Neural cell (in vitro differentiated cells): Measurements from ENCODE around the gene MSANTD3.

Experiments used
- EP300 ChIP-seq: fragments of 450-650 bp; conservative IDR thresholded peaks from 2 replicates; pipeline ENCODE4 v1.6.1; 2014; ENCODE audit warnings: antibody characterized with exemption, mild to moderate bottlenecking, moderate library complexity; ENCODE audit not compliant: poor library complexity, severe bottlenecking
- MXI1 ChIP-seq: fragments of 450-650 bp; conservative IDR thresholded peaks from 2 replicates; pipeline ENCODE4 v1.6.1; 2014; ENCODE audit warnings: antibody characterized with exemption, mild to moderate bottlenecking; ENCODE audit not compliant: poor library complexity, severe bottlenecking
- TF ChIP-seq, protein P1 (sequence below): fragments of 450-650 bp; IDR thresholded peaks from 2 replicates; pipeline ENCODE4 v1.5.1; 2014; ENCODE audit warnings: antibody characterized with exemption, mild to moderate bottlenecking, moderate library complexity; ENCODE audit not compliant: poor library complexity, severe bottlenecking

GRCh38 chr9:100417815-100418214 lies 9.1 kb upstream of the MSANTD3 start:
- TF ChIP-seq, protein P1, sequence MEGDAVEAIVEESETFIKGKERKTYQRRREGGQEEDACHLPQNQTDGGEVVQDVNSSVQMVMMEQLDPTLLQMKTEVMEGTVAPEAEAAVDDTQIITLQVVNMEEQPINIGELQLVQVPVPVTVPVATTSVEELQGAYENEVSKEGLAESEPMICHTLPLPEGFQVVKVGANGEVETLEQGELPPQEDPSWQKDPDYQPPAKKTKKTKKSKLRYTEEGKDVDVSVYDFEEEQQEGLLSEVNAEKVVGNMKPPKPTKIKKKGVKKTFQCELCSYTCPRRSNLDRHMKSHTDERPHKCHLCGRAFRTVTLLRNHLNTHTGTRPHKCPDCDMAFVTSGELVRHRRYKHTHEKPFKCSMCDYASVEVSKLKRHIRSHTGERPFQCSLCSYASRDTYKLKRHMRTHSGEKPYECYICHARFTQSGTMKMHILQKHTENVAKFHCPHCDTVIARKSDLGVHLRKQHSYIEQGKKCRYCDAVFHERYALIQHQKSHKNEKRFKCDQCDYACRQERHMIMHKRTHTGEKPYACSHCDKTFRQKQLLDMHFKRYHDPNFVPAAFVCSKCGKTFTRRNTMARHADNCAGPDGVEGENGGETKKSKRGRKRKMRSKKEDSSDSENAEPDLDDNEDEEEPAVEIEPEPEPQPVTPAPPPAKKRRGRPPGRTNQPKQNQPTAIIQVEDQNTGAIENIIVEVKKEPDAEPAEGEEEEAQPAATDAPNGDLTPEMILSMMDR = no peak
- TF ChIP-seq EP300 (no peak), MXI1 (no peak)
